ENCODE data around the gene NEURL1B.

DNA sequence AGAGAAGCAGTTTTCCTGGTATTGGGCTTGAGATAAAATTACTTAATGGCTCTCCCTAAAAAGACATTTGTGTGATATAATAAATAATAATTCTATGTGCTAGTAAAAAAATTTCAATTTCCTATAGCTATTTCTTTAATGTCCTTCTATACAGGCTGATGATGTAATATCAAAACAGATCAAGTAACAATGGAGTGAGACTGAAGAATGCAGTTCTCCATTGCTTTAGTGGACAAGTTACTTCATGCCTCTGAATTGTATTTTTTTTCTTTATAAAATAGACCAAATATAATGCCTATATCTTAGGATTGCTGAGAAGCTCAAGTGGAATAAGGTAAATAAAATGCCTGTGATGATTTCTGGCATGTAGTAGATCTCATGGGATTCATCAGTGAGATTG lies 35.6 kb upstream of the NEURL1B start:
- TF ChIP-seq EZH2 (IDR thresholded peaks at IDR 0.05): no peak
- TF ChIP-seq POLR2AphosphoS5 (IDR thresholded peaks at IDR 0.05; ENCODE audit: borderline replicate concordance, low read depth, low read length): no peak

Data from SK-N-MC (cell line).